ENCODE data around the gene C2orf76.

Gene C2orf76

GRCh38 chr2:119352357-119352756 is 14.3 kb downstream of the C2orf76 start:
- H3K4me3 ChIP-seq (ENCODE audit: low read depth, low read length), result no peak overlapping the region
- no peak for TF ChIP-seq CTCF (IDR thresholded peaks at IDR 0.05; ENCODE audit: low read depth, low read length, missing control alignments)

GRCh38 chr2:119350311-119350998 is 16.2 kb downstream of the C2orf76 start:
- no peak for DNase-seq (ENCODE audit: low read depth)
- peak; percentile 20 for TF ChIP-seq CTCF (IDR thresholded peaks at IDR 0.05; ENCODE audit: low read depth, low read length, missing control alignments)
- no peak overlapping the region for H3K4me3 ChIP-seq (ENCODE audit: low read depth, low read length)

More at GRCh38 chr2:119352357-119352756, 14.3 kb downstream of the C2orf76 start:
- peak; percentile 96 for DNase-seq (ENCODE audit: low read depth)

- TF ChIP-seq CTCF (IDR thresholded peaks at IDR 0.05; ENCODE audit: low read depth, low read length, missing control alignments), result no peak
- no peak for DNase-seq (ENCODE audit: low read depth)
- no peak overlapping the region for H3K4me3 ChIP-seq (ENCODE audit: low read depth, low read length)
These were observed 17.3 kb downstream of the C2orf76 start for GRCh38 chr2:119349289-119349688.

GRCh38 chr2:119341684-119342083 is 24.9 kb downstream of the C2orf76 start:
- no peak overlapping the region for H3K4me3 ChIP-seq (ENCODE audit: low read depth, low read length)
- no peak for TF ChIP-seq CTCF (IDR thresholded peaks at IDR 0.05; ENCODE audit: low read depth, low read length, missing control alignments)
- no peak for DNase-seq (ENCODE audit: low read depth)

- no peak overlapping the region for H3K4me3 ChIP-seq (ENCODE audit: low read depth, low read length)
- no peak for DNase-seq (ENCODE audit: low read depth)
- no peak for TF ChIP-seq CTCF (IDR thresholded peaks at IDR 0.05; ENCODE audit: low read depth, low read length, missing control alignments)
These were observed 27.1 kb downstream of the C2orf76 start for GRCh38 chr2:119339562-119339923.

- DNase-seq (ENCODE audit: low read depth), result peak; percentile 56
- TF ChIP-seq CTCF (IDR thresholded peaks at IDR 0.05; ENCODE audit: low read depth, low read length, missing control alignments), result no peak
- no peak overlapping the region for H3K4me3 ChIP-seq (ENCODE audit: low read depth, low read length)
These were observed 27.6 kb downstream of the C2orf76 start for GRCh38 chr2:119338826-119339561.
